GM12892 (cell line): ENCODE data around the gene GPR37.

Source experiments
- DNase-seq: peaks from one replicate; pipeline ENCODE4 v3.0.0; 2011; ENCODE audit not compliant: insufficient read length
- FAIRE-seq: peaks from 2 replicates; lab custom pipeline; 2011; peaks lifted over from hg19 to GRCh38; lab: Jason Lieb, UNC
- POLR2A ChIP-seq: IDR thresholded peaks from 2 replicates; pipeline ENCODE4 v1.6.1; 2011; ENCODE audit warnings: low read depth, low read length, control low read depth
- POLR2AphosphoS5 ChIP-seq: IDR thresholded peaks from 2 replicates; pipeline ENCODE4 v1.6.1; 2011; ENCODE audit warnings: low read depth, low read length, control low read depth
- TAF1 ChIP-seq: IDR thresholded peaks from 2 replicates; pipeline ENCODE4 v1.6.1; 2011; ENCODE audit warnings: low read depth, mild to moderate bottlenecking, control low read depth, low read length, borderline replicate concordance

The GPR37 gene

GRCh38 chr7:124752310-124752709 is 13.3 kb downstream of the GPR37 start:
- TF ChIP-seq TAF1 (no peak), POLR2AphosphoS5 (no peak), POLR2A (no peak)

GRCh38 chr7:124751027-124751426 is 14.6 kb downstream of the GPR37 start:
- DNase-seq: no peak
- TF ChIP-seq POLR2A (no peak), POLR2AphosphoS5 (no peak), TAF1 (no peak)
- no peak for FAIRE-seq

More at GRCh38 chr7:124752310-124752709, 13.3 kb downstream of the GPR37 start:
- DNase-seq: no peak
- no peak for FAIRE-seq

DNA sequence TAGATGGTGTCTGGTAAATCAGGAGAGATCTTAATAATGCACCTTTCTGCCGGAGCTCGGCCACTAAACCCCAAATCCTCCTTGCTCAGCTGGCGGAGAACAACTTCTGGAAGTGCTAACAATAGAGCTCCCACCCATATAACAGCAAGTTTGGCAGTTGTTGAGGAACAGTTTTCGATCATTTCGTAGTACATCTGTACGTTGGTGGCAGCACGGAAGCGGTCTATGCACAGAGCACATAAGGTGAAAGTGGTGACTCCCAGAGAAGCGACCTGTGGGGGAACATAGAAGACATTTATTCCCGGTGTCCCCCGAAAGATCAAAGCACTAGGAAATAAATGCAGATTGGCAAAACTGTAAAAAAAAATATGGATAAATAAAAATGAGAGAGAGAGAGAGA is 18.5 kb downstream of the GPR37 start:
- FAIRE-seq (no peak), DNase-seq (no peak)
- TF ChIP-seq POLR2AphosphoS5 (no peak), POLR2A (no peak), TAF1 (no peak)

DNA sequence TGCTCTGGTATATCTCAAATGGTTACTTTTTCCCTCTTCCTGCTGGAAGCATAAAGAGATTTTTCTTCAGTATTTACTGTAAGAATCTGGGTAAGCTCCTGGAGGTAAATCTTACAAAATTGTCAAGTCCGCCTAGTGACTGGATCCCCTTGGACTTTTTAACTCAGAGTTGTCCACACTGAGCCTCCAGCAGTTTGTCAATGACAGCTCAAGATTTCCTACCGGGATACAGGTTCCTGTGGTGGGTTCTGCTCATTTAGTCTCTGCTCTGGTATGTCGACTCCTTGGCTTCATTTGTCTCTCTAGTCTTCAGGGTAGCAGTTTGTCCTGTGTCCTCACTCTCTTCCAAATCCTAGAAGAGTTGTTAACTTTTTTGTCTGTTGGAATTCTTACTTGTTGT is 27.0 kb downstream of the GPR37 start:
- no peak for FAIRE-seq
- DNase-seq: no peak
- TF ChIP-seq POLR2AphosphoS5 (no peak), POLR2A (no peak), TAF1 (no peak)

DNA sequence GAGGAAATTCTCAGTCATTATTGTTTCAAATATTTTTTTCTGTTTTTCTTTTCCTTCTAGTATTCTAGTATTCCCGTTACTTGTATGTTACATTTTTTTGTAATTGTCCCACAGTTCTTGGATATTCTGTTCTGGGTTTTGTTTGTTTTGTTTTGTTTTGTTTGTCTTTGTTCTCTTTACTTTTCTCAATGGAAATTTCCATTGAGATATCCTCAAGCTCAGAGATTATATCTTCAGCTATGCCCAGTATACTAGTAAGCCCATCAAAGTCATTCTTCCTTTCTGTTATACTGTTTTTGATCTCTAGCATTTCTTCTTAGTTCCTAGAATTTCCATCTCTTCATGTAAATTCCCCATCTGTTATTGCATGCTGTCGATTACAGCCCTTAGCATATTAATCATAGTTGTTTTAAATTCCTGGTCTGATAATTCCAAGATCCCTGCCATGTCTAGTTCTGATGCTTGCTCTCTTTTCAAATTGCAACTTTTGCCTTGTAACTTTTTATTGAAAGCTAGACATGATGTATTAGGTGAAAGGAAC is 27.8 kb downstream of the GPR37 start:
- DNase-seq (no peak), FAIRE-seq (no peak)
- no peak for TF ChIP-seq POLR2A
- no peak for TF ChIP-seq POLR2AphosphoS5
- no peak for TF ChIP-seq TAF1

DNA sequence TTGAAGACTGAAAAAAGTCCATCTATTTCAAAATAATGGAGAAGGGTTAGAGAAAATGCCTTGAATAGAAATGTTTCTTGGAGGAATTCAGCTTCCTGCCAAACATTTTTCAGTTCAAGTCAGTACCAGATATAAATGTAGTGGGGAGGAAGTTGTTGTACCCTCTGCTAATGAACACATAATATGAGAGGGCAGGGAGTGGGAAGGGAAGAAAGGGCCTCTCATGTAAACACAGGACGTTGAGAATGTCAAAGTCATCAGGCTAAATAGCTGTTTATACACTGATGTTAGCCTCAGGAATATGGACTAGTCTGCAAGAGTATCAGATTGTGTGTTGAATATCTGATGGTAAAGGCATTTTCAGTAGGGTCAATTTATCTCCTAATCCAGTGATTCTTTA is 37.0 kb downstream of the GPR37 start:
- TF ChIP-seq TAF1 (no peak), POLR2AphosphoS5 (no peak), POLR2A (no peak)
- no peak for FAIRE-seq
- DNase-seq: no peak

DNA sequence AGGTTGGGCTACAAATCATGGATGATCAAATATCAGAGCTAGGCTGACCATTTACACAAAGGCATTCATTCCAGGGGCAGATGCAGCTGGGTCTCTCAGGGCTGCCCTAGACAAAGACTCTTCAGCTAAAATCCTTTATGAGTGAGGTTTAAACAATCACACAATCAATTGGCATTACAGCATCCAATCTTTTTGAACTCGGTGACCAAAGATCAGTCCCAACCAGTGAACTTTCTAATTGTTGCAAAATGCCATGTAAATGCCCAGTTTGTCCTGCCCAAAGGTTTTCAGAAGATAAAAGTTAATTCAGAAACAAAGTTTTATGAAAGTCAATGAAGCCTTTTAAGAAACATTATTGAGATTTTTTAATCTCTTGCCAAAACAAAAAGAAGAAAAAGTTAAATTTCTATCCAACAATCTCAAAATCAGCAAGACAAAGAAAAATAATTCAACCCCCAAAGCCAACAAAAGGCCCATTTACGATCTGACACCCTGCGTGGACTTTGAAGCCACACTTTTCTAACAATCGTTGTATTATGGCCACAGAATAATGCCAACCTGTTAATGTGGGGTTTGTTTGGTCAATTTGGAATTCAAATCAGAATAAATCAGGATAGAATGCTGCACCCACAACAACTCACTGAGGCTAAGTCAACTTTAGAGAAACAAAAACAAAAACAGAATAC is 40.9 kb downstream of the GPR37 start:
- no peak for DNase-seq
- TF ChIP-seq POLR2AphosphoS5: no peak
- TF ChIP-seq TAF1: no peak
- no peak for TF ChIP-seq POLR2A
- no peak for FAIRE-seq

DNA sequence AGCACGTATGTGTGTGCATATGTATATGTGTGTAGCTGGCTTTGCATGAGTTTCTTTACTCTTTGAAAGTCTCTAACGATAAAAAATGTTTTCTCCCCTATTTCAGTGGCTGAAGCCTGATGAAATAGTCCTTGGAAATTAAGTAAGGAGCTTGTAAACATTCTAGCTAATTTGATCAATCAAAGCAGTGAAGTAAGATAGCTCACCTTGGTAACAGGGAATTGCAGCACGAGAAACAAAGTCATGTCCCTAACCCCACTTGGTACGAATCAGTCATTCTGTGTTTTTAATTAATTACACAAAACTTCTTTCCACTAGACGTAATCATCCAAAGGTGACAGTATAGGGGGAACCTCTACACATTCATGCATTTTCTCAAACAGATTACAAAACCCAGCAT is 41.5 kb downstream of the GPR37 start:
- TF ChIP-seq TAF1: no peak
- no peak for TF ChIP-seq POLR2A
- TF ChIP-seq POLR2AphosphoS5: no peak
- no peak for DNase-seq
- FAIRE-seq: no peak

- DNase-seq (no peak), FAIRE-seq (no peak)
- no peak for TF ChIP-seq POLR2AphosphoS5
- TF ChIP-seq POLR2A: no peak
- TF ChIP-seq TAF1: no peak
Observed at GRCh38 chr7:124723012-124723411, 42.6 kb downstream of the GPR37 start.

GRCh38 chr7:124722292-124722691 is 43.3 kb downstream of the GPR37 start:
- FAIRE-seq: peak; percentile 14
- TF ChIP-seq POLR2AphosphoS5 (no peak), TAF1 (no peak), POLR2A (no peak)
- no peak for DNase-seq

- no peak for TF ChIP-seq POLR2AphosphoS5
- FAIRE-seq (no peak), DNase-seq (no peak)
Observed at GRCh38 chr7:124720195-124720594, 45.4 kb downstream of the GPR37 start.
